Tibial artery (tissue), 4 donors: ENCODE results near the gene KHNYN.
A peak's percentile ranks its signal among the peaks of the same experiment; 100 is the strongest.

Experiments
- DNase-seq, 2 donors: peaks; one replicate each; pipeline ENCODE4 v3.0.0-alpha.2; 2019
- H3K27ac ChIP-seq, 2 donors: fragments of 200-600 bp; sonication (generic) in 1 of 2; 1 replicate in 1 of 2; 2 replicates in 1 of 2; pipeline ENCODE4 v1.5.1; 2018 to 2019; ENCODE audit warnings: mild to moderate bottlenecking in 1 of 2
- H3K27me3 ChIP-seq, 2 donors: fragments of 200-600 bp; sonication (generic) in 1 of 2; one replicate each; pipeline versions ENCODE4 v1.5.1 to v1.6.0; 2016 to 2019
- H3K36me3 ChIP-seq, 3 donors: fragments of 200-600 bp; sonication (generic) in 2 of 3; one replicate each; pipeline ENCODE4 v1.5.1; 2016 to 2019; ENCODE audit warnings: mild to moderate bottlenecking in 2 of 3
- H3K4me1 ChIP-seq, 4 donors: fragments of 200-600 bp; sonication (generic) in 2 of 4; 1 replicate in 3 of 4; 2 replicates in 1 of 4; pipeline ENCODE4 v1.5.1; 2016 to 2019
- H3K4me3 ChIP-seq, 2 donors: fragments of 200-600 bp; sonication (generic) in 1 of 2; 1 replicate in 1 of 2; 2 replicates in 1 of 2; pipeline ENCODE4 v1.5.1; 2018 to 2019; ENCODE audit warnings: mild to moderate bottlenecking in 2 of 2
- H3K9me3 ChIP-seq, 3 donors: fragments of 200-600 bp; sonication (generic) in 1 of 3; one replicate each; pipeline ENCODE4 v1.5.1; 2016 to 2019
- CTCF ChIP-seq, 2 experiments: fragments of 200-600 bp in 1 of 2; fragments of 450-650 bp in 1 of 2; IDR thresholded peaks; one replicate each; pipeline ENCODE4 v1.5.1; 2017 to 2019; ENCODE audit warnings: antibody characterized with exemption in 2 of 2, mild to moderate bottlenecking in 1 of 2, moderate library complexity in 1 of 2
- intact Hi-C: fragments of 100-400 bp; cut with DNase I; formaldehyde crosslinking; loops from one replicate; pipeline ENCODE4 v1.15.0; 2023; ENCODE audit warnings: low total_unique reads

KHNYN gene

GRCh38 chr14:24422694-24423601, 6.8 kb upstream of the KHNYN start:
- Histone ChIP-seq H3K36me3 (no peaks in the 10 kb centered on the region), H3K27me3 (peaks cover 0 to 23% of the 10 kb centered on the region in 2 donors), H3K9me3 (no peaks in the 10 kb centered on the region), H3K4me3 (no peak overlapping the region), H3K27ac (no peak overlapping the region), H3K4me1 (peaks cover 0 to 8% (median 0%) of the 10 kb centered on the region in 4 donors)
- no peak for TF ChIP-seq CTCF (IDR thresholded peaks at IDR 0.05)
- DNase-seq, result no peak
- intact Hi-C loops, result no loop called here

- Histone ChIP-seq H3K27me3 (peaks cover 0 to 10% of the 10 kb centered on the region in 2 donors), H3K9me3 (no peaks in the 10 kb centered on the region), H3K4me1 (peaks cover 0 to 15% (median 9%) of the 10 kb centered on the region in 4 donors), H3K27ac (peak overlapping the region in 1 of 2 donors; percentile 2), H3K4me3 (no peak overlapping the region), H3K36me3 (no peaks in the 10 kb centered on the region)
- intact Hi-C loops, result no loop called here
- no peak for DNase-seq
- TF ChIP-seq CTCF (IDR thresholded peaks at IDR 0.05), result no peak
These were observed 4.0 kb upstream of the KHNYN start for GRCh38 chr14:24425704-24426103.

- intact Hi-C loops, result no loop called here
- TF ChIP-seq CTCF (IDR thresholded peaks at IDR 0.05), result no peak
- no peak for DNase-seq
- peaks cover 0 to 6% of the 10 kb centered on the region in 2 donors for H3K27me3 ChIP-seq
- peaks cover under 1 to 3% (median 2%) of the 10 kb centered on the region in 3 donors for H3K36me3 ChIP-seq
- peaks cover 0 to 21% (median 14%) of the 10 kb centered on the region in 4 donors for H3K4me1 ChIP-seq
- H3K9me3 ChIP-seq, result no peaks in the 10 kb centered on the region
- H3K27ac ChIP-seq, result peak overlapping the region in 1 of 2 donors; percentile 2
- no peak overlapping the region for H3K4me3 ChIP-seq
These were observed 3.4 kb upstream of the KHNYN start for GRCh38 chr14:24426150-24426911.

GRCh38 chr14:24426912-24427536, 2.7 kb upstream of the KHNYN start:
- no peak for TF ChIP-seq CTCF (IDR thresholded peaks at IDR 0.05)
- DNase-seq, result no peak
- H3K9me3 ChIP-seq, result no peaks in the 10 kb centered on the region
- intact Hi-C loops, result no loop called here
- peaks cover 4 to 9% (median 6%) of the 10 kb centered on the region in 3 donors for H3K36me3 ChIP-seq
- peaks cover 0 to 28% (median 21%) of the 10 kb centered on the region in 4 donors for H3K4me1 ChIP-seq
- H3K27ac ChIP-seq, result no peak overlapping the region
- H3K27me3 ChIP-seq, result peaks cover 0 to 3% of the 10 kb centered on the region in 2 donors
- H3K4me3 ChIP-seq, result no peak overlapping the region
